GM18526 (cell line): ENCODE data around the gene UBE2A.

Experiments
- POLR2A ChIP-seq: IDR thresholded peaks from 3 replicates; pipeline ENCODE4 v1.6.1; 2011; ENCODE audit not compliant: insufficient read length; ENCODE audit errors: extremely low read depth

Gene UBE2A

GRCh38 chrX:119602701-119603255 is 28.4 kb downstream of the UBE2A start:
- TF ChIP-seq POLR2A, result no peak

DNA sequence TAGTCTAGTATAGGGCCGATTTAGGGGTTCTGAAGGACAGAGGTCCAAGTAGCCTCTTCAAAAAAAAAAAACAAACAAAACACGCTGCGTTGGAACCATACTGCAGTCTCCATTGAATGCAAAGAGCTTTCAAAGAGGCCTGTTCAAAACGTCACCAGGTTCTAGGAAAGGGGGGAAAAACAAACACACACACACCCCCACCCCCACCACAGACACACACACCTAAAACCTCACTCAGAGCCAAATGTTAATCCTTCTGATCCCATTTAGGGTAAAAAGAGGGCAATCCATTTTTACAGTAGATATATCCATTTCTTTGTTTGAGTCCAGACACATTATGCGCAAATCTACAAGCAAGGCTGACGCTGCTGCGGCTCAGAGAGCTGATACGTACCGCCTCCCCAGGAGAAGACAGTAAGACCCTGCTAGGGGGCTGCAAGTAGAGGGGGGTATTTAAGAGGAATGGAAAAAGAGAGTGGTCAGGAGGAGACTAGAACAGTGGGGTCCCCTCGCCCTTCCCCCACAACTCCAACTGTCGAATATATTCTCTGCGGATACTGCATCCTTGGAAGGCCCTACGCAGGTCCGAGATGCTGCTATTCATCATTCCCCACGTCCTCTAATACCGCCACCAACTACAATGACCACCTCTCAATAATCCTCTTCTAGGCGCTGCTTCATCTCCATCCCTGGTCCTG is 30.6 kb downstream of the UBE2A start:
- no peak for TF ChIP-seq POLR2A

- TF ChIP-seq POLR2A, result no peak
Observed at GRCh38 chrX:119605464-119606279, 31.3 kb downstream of the UBE2A start.

DNA sequence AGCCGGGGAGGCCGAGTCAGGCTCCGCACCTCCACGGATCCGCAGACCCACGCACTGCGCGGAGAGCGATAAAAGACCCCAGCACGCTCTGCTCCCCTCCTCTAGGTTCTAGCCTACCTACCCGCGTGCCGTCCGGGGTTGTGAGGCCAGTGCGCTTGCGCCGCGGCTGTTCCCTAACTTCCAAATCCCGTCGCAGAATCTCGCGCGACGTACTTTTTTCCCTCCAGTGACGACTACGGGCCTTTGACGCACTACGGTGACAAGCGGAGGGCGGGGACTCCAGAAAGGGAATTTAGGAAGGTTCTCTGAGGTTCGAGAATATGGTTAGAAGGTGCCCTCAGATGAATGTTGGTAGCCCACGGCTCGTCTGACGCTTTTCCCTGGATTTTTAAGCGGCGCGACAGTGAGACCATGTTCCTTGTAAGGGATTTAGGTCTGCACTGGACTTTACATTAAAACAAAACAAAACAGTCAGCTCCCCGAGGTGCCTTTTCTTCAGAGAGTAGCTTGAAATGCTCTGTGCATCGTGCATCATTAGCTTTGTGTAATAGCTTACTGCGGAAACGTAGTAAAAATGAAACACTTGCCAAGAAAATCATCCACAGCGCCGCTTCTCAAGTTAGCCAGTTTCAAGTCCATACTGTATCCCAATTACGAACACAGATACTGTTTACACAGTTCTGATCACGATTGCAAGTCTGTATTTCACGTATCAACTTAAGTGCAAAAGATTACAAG is 32.1 kb downstream of the UBE2A start, which contains the start of gene NKRF:
TSS of gene NKRF (minus strand) at position 145 of the 738 bp plus-strand sequence.
- peak; percentile 85 for TF ChIP-seq POLR2A

DNA sequence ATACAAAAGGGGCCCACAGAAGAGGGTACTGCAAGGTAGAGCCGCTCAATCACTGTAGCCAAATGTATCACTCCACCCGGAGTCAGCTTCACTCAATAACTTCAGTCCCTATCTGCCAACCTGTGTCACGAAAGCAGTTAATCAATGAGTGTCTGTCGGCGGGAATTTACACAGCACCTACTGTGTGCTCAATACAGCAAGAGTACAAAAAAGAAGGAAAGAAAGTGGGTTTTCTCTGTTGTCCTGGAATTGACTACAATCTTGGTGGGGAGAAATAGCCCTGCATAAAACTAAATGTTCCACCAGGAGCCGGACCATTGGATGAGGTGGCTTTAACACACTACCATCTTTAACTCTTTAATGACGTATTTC is 32.6 kb downstream of the UBE2A start:
- no peak for TF ChIP-seq POLR2A

- no peak for TF ChIP-seq POLR2A
Observed at GRCh38 chrX:119614776-119615175, 40.4 kb downstream of the UBE2A start.

DNA sequence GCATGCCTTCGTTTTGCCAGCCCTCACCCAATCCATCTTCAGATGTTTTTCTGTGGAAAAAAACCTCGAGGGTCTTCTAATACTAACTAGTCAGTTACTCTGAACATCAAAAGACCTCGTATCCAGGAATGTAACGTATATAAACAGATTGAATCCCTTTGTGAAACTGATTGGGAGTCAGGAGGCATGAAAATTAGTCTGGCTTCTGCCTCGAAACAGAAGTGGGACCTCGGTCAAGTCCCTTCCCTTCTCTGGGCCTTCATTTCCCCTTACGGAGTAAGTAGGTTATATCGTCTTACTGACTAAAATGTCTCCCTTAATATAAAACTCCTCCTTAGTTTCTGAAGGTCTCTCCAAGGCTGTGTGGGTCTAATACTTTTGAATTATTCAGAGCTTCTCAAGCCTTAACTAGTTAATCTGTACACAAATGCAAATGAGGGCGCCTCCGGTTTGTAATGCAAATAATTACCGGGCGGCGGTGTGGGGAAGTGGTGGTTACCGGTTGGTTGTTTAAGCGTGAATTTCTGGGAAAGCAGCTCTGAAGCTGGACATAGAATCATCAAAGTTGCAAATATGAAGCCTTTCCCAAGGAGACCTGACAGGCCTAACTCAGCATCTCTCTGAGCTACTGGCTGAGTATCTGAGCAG is 43.3 kb downstream of the UBE2A start:
- TF ChIP-seq POLR2A, result no peak

- no peak for TF ChIP-seq POLR2A
Observed at GRCh38 chrX:119618439-119618838, 44.1 kb downstream of the UBE2A start.

DNA sequence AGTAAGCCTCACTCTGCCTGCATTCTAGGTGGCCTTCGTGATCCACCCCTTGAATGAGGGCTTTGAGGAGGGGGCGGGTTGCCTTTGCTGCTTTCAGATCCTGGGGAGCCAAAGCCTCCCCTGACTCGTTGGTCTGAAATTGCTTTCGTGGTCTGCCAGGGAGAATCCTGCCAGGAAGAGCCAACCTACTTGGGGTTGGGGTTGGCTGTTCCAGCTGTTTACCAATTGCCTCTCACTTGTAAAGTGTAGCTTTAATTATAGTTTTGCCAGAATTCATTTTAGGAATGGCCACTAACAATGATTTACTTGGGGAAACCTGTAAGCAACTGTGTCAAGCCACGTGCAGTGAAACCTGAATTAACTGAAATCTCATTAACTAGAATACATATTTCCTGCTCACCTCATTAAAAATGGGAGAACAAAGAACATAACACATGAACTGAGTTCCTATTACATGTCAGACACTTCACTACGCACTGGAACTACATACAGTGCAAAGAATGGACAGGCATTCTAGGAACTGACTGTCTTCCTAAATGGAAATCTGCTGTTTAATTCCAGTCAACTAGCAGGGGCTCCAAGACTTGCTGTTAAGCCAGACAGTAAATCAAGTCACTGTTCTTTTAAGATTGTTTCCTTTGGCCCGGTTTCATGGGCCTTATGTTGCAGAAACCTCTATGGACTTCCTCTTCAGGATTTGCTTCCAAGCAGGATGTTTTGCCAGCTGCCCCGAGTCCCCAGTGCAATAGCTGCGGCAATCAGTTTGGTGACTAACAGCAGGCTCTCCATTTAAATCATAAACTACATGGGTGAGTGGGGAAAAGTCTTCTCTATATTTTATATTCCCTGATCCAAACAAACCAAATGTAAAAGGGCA is 48.2 kb downstream of the UBE2A start:
- TF ChIP-seq POLR2A, result no peak

- TF ChIP-seq POLR2A, result no peak
Observed at GRCh38 chrX:119624417-119624816, 50.1 kb downstream of the UBE2A start.

DNA sequence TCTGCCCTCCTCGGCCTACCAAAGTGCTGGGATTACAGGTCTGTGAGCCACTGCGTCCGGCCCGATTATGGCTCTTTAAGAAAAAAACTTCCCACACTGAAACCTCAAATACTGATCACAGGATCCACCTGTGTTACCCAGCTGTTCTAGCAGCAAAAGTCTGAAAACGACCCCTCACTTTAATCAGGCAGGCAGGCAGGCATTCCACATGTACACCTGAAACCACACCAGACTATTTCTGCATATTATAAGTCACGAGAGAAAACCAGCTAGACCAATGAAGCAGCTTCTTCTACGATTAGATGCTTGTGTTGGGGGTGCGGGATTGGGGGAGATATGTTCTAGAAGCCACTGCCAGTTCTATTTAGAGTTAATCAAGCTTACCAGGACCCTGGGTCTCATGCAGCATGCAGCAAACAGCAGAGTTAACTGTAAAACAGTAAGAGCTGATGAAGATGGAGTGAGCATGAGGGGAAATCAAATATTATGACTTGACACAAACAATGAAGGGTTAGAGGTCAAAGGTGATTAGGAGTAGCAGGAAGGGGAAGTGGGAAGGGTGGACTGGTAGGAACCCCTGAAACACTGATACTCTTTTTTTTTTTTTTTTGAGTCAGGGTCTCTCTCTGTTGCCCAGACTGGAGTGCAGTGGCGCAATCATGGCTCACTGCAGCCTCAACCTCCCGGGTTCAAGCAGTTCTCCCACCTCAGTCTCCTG is 50.7 kb downstream of the UBE2A start:
- TF ChIP-seq POLR2A, result no peak

DNA sequence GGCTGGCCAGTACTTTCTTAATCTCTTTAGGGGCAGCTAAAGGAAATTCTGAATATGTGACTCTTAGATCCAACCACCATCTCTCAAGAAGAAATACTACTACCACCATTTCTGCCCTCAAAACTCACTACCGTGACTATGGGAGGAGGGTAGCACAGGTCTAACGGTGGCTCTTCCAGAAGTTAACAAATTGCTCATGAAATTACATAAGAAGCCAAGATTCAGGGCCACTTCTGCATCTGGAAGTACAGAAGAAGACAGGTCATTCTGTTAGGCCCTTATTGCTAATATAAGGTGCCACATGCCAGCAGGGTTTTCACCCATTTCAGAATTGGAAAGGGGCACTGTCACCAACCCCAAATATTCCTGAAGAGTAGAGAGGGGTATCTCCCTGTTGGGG is 51.5 kb downstream of the UBE2A start:
- no peak for TF ChIP-seq POLR2A
